GM23338 (cell line): ENCODE data around the gene USP2. TPM values are rescaled to one million over a fixed set of nuclear protein-coding genes. Genes with fewer than 3 reads are reported as not detected.

Source experiments
- ATAC-seq: fragments of 200-7000 bp; cut with Tn5 transposase; 3 replicates; pipeline ENCODE4 v1.9.1; 2020
- DNase-seq: peaks from one replicate; pipeline ENCODE4 v3.0.0-alpha.2; 2015; ENCODE audit warnings: low spot score
- H2AFZ ChIP-seq: fragments of 200-600 bp; sonication (generic); 2 replicates; pipeline ENCODE4 v1.8.0; 2016; ENCODE audit warnings: antibody characterized with exemption, mild to moderate bottlenecking, moderate library complexity
- H3F3A ChIP-seq: fragments of 200-600 bp; sonication (generic); replicated peaks from 2 replicates; pipeline ENCODE4 v1.8.0; 2017; ENCODE audit warnings: antibody characterized with exemption, mixed run types, low read depth
- H3K27ac ChIP-seq: fragments of 200-600 bp; sonication (generic); 2 replicates; pipeline ENCODE4 v1.6.1; 2016; ENCODE audit warnings: low read depth
- H3K27me3 ChIP-seq: fragments of 200-600 bp; sonication (generic); 2 replicates; pipeline ENCODE4 v1.8.0; 2016; ENCODE audit warnings: mild to moderate bottlenecking, mixed run types, moderate library complexity; ENCODE audit not compliant: insufficient read depth
- H3K36me3 ChIP-seq: fragments of 200-600 bp; sonication (generic); 2 replicates; pipeline ENCODE4 v1.8.0; 2016; ENCODE audit warnings: mild to moderate bottlenecking; ENCODE audit not compliant: insufficient read depth
- H3K4me1 ChIP-seq: fragments of 200-600 bp; sonication (generic); 2 replicates; pipeline ENCODE4 v1.8.0; 2016; ENCODE audit warnings: mild to moderate bottlenecking, moderate library complexity; ENCODE audit not compliant: insufficient read depth
- H3K4me2 ChIP-seq: fragments of 200-600 bp; sonication (generic); 2 replicates; pipeline ENCODE4 v1.7.1; 2017; ENCODE audit warnings: mixed run types
- H3K4me3 ChIP-seq: fragments of 200-600 bp; sonication (generic); 2 replicates; pipeline ENCODE4 v1.6.1; 2016; ENCODE audit warnings: mixed run types
- H3K79me2 ChIP-seq: fragments of 200-600 bp; sonication (generic); replicated peaks from 2 replicates; pipeline ENCODE4 v1.8.0; 2017; ENCODE audit warnings: mild to moderate bottlenecking; ENCODE audit not compliant: insufficient read depth
- H3K9me2 ChIP-seq: fragments of 200-600 bp; sonication (generic); 2 replicates; pipeline ENCODE4 v1.8.0; 2017; ENCODE audit not compliant: insufficient read depth
- H4K20me1 ChIP-seq: fragments of 200-600 bp; sonication (generic); replicated peaks from 2 replicates; pipeline ENCODE4 v1.8.0; 2017; ENCODE audit warnings: mild to moderate bottlenecking; ENCODE audit not compliant: insufficient read depth
- H3K27ac Mint-ChIP-seq: 2 replicates; pipeline ENCODE4 v1.8.0; 2020; ENCODE audit warnings: inconsistent platforms, mild to moderate bottlenecking, moderate library complexity, mixed read lengths
- H3K27me3 Mint-ChIP-seq: 3 replicates; pipeline ENCODE4 v1.8.0; 2022; ENCODE audit warnings: low read depth, mild to moderate bottlenecking, moderate library complexity, mixed read lengths, inconsistent platforms; ENCODE audit not compliant: insufficient read depth, poor library complexity
- H3K36me3 Mint-ChIP-seq: 3 replicates; pipeline ENCODE4 v1.8.0; 2021; ENCODE audit warnings: low read depth, mild to moderate bottlenecking, inconsistent platforms, moderate library complexity, mixed read lengths
- H3K4me1 Mint-ChIP-seq: 3 replicates; pipeline ENCODE4 v1.8.0; 2020; ENCODE audit warnings: mild to moderate bottlenecking, inconsistent platforms, mixed read lengths
- H3K4me3 Mint-ChIP-seq: 3 replicates; pipeline ENCODE4 v1.8.0; 2021; ENCODE audit warnings: moderate library complexity, mild to moderate bottlenecking, inconsistent platforms, mixed read lengths
- H3K9me3 Mint-ChIP-seq: 3 replicates; pipeline ENCODE4 v1.8.0; 2020; ENCODE audit warnings: moderate library complexity, mild to moderate bottlenecking, inconsistent platforms, mixed read lengths
- CREB1 ChIP-seq: fragments of 250-450 bp; sonication (Bioruptor Pico); IDR thresholded peaks from 2 replicates; pipeline ENCODE4 v1.5.0; 2020; ENCODE audit warnings: low read depth, mild to moderate bottlenecking, moderate library complexity
- CTCF ChIP-seq, 2 experiments: fragments of 200-600 bp in 1 of 2; sonication (generic) in 1 of 2; conservative IDR thresholded peaks; 2 replicates each; pipeline versions ENCODE4 v1.5.1 to v1.6.1; 2016 to 2017; ENCODE audit warnings: antibody characterized with exemption in 2 of 2, low read depth in 2 of 2, mild to moderate bottlenecking in 2 of 2, moderate library complexity in 1 of 2
- ETS1 ChIP-seq: IDR thresholded peaks from 2 replicates; pipeline ENCODE4 v1.6.1; 2016; ENCODE audit warnings: antibody characterized with exemption
- EZH2 ChIP-seq: fragments of 200-600 bp; sonication (generic); IDR thresholded peaks from one replicate; pipeline ENCODE4 v1.8.0; 2017; ENCODE audit warnings: antibody characterized with exemption, mild to moderate bottlenecking, low read depth; ENCODE audit not compliant: unreplicated experiment
- EZH2phosphoT487 ChIP-seq: fragments of 200-600 bp; sonication (generic); IDR thresholded peaks from one replicate; pipeline ENCODE4 v1.8.1; 2018; ENCODE audit warnings: antibody characterized with exemption; ENCODE audit not compliant: unreplicated experiment
- JUNB ChIP-seq: IDR thresholded peaks from one replicate; pipeline ENCODE4 v1.6.1; 2016; ENCODE audit warnings: antibody characterized with exemption; ENCODE audit not compliant: unreplicated experiment
- NANOG ChIP-seq: IDR thresholded peaks from 2 replicates; pipeline ENCODE4 v1.6.1; 2016; ENCODE audit warnings: antibody characterized with exemption, borderline replicate concordance
- POLR2AphosphoS5 ChIP-seq: IDR thresholded peaks from 2 replicates; pipeline ENCODE4 v1.6.1; 2016; ENCODE audit warnings: antibody characterized with exemption, low read depth
- STAT1 ChIP-seq: IDR thresholded peaks from one replicate; pipeline ENCODE4 v1.6.1; 2016; ENCODE audit warnings: antibody characterized with exemption; ENCODE audit not compliant: unreplicated experiment
- ZNF114 ChIP-seq: fragments of 250-450 bp; sonication (Bioruptor Pico); IDR thresholded peaks from 2 replicates; pipeline ENCODE4 v1.5.0; 2020; ENCODE audit warnings: mild to moderate bottlenecking, moderate library complexity
- ZNF331 ChIP-seq: fragments of 250-450 bp; sonication (Bioruptor Pico); IDR thresholded peaks from 2 replicates; pipeline ENCODE4 v1.5.0; 2020; ENCODE audit warnings: low read depth, mild to moderate bottlenecking, moderate library complexity
- ZNF462 ChIP-seq: fragments of 250-450 bp; sonication (Bioruptor Pico); IDR thresholded peaks from 2 replicates; pipeline ENCODE4 v1.5.0; 2020; ENCODE audit warnings: mild to moderate bottlenecking, moderate library complexity
- polyA plus RNA-seq: library from polyadenylated mRNA; unstranded; fragments of >200 nt; fragmentation: Nextera tagmentation; extraction: Ambion mirVana; gene quantifications from 2 replicates; pipeline ENCODE4 v1.2.1, GENCODE V29; 2016
- total RNA-seq: library from RNA; depleted of rRNA; stranded (reverse); fragments of >200 nt; shearing (Covaris generic); gene quantifications from 2 replicates; pipeline ENCODE4 v1.2.3, GENCODE V29; 2014

Gene USP2
- total and polyA plus RNA-seq, 2 experiments from 2014 or later = 4.9 to 5.0 TPM

- TF ChIP-seq CTCF (conservative IDR thresholded peaks at IDR 0.05; ENCODE audit: low read depth in 2 of 2) (no peak), ETS1 (no peak), EZH2 (no peak), JUNB (no peak), EZH2phosphoT487 (no peak)
These were observed 38.5 kb upstream of the USP2 start (continued) for GRCh38 chr11:119419834-119420492.

GRCh38 chr11:119419246-119419645, 37.8 kb upstream of the USP2 start:
- no peak for DNase-seq
- H3K36me3 Mint-ChIP-seq = peaks cover 65% of the 10 kb centered on the region
- TF ChIP-seq NANOG (no peak), POLR2AphosphoS5 (no peak; the same call in 1 of the 2 replicates), ETS1 (no peak), ZNF462 (CRISPR knock-in tag) (no peak), ZNF114 (CRISPR knock-in tag) (no peak), CTCF (conservative IDR thresholded peaks at IDR 0.05; ENCODE audit: low read depth in 2 of 2) (no peak), CREB1 (no peak), JUNB (no peak), EZH2phosphoT487 (no peak), ZNF331 (no peak), STAT1 (no peak)
- H3K27ac Mint-ChIP-seq = peak overlapping the region; percentile 93
- H3F3A ChIP-seq = peaks cover 40% of the 10 kb centered on the region
- H3K36me3 ChIP-seq = peaks cover 16% of the 10 kb centered on the region
- ATAC-seq = no peak
- no peak overlapping the region for H3K4me2 ChIP-seq
- peak overlapping the region; percentile 51 for H3K27ac ChIP-seq
- H3K9me2 ChIP-seq = no peaks in the 10 kb centered on the region
- peaks cover 52% of the 10 kb centered on the region for H3K4me1 Mint-ChIP-seq
- peaks cover 40% of the 10 kb centered on the region for H3K4me1 ChIP-seq
- peaks cover 10% of the 10 kb centered on the region for H4K20me1 ChIP-seq
- no peak overlapping the region for H3K4me3 ChIP-seq
- peaks cover 46% of the 10 kb centered on the region for H3K27me3 Mint-ChIP-seq
- no peaks in the 10 kb centered on the region for H3K27me3 ChIP-seq
- H2AFZ ChIP-seq = no peak overlapping the region
- peak overlapping the region; percentile 91 for H3K4me3 Mint-ChIP-seq
- peaks cover 5% of the 10 kb centered on the region; the same call in 1 of the 3 replicates for H3K9me3 Mint-ChIP-seq
- H3K79me2 ChIP-seq = peaks cover 40% of the 10 kb centered on the region
